HepG2 (cell line): ENCODE measurements around the gene ZNF26.

ENCODE experiments used
- ATF3 ChIP-seq: sonication (generic); formaldehyde crosslinking; IDR thresholded peaks from 2 replicates; pipeline ENCODE4 v1.4.0; 2020; ENCODE audit warnings: missing genetic modification reagents
- CREB3 ChIP-seq: sonication (generic); formaldehyde crosslinking; IDR thresholded peaks from 2 replicates; pipeline ENCODE4 v1.5.0; 2020; ENCODE audit warnings: missing genetic modification reagents
- EP300 ChIP-seq, 3 experiments: sonication (generic) in 1 of 3; formaldehyde crosslinking in 1 of 3; IDR thresholded peaks; 2 replicates each; pipeline versions ENCODE4 v1.5.1 to v1.6.1; 2011 to 2020; ENCODE audit warnings: low read depth in 2 of 3, low read length in 2 of 3, borderline replicate concordance in 1 of 3, improper control_type of control experiment in 1 of 3, mild to moderate bottlenecking in 1 of 3, missing genetic modification reagents in 1 of 3, moderate library complexity in 1 of 3
- EZH2 ChIP-seq: conservative IDR thresholded peaks from 2 replicates; pipeline ENCODE4 v1.6.1; 2012; ENCODE audit warnings: mild to moderate bottlenecking, low read depth, low read length, moderate library complexity
- HINFP ChIP-seq: sonication (generic); formaldehyde crosslinking; IDR thresholded peaks from 2 replicates; pipeline ENCODE4 v1.4.0; 2020; ENCODE audit warnings: low read depth, mild to moderate bottlenecking, missing genetic modification reagents
- MLLT10 ChIP-seq: sonication (generic); formaldehyde crosslinking; IDR thresholded peaks from 2 replicates; pipeline ENCODE4 v1.4.0; 2020; ENCODE audit warnings: missing genetic modification reagents
- MLX ChIP-seq: IDR thresholded peaks from 2 replicates; pipeline ENCODE4 v1.6.1; 2016
- MYNN ChIP-seq: sonication (generic); formaldehyde crosslinking; IDR thresholded peaks from 2 replicates; pipeline ENCODE4 v1.4.0; 2020; ENCODE audit warnings: mild to moderate bottlenecking, low read depth, missing genetic modification reagents
- NCOA1 ChIP-seq: sonication (generic); formaldehyde crosslinking; IDR thresholded peaks from 2 replicates; pipeline ENCODE4 v1.9.0; 2021; ENCODE audit warnings: missing genetic modification reagents
- NFRKB ChIP-seq: fragments of 450-650 bp; IDR thresholded peaks from 2 replicates; pipeline ENCODE4 v1.6.1; 2017
- SP1 ChIP-seq, 2 experiments: fragments of 450-650 bp in 1 of 2; sonication (generic) in 1 of 2; formaldehyde crosslinking in 1 of 2; IDR thresholded peaks; 2 replicates each; pipeline versions ENCODE4 v1.4.0 to v1.6.1; 2016 to 2020; ENCODE audit warnings: missing genetic modification reagents in 1 of 2
- TRAFD1 ChIP-seq: sonication (generic); formaldehyde crosslinking; IDR thresholded peaks from 2 replicates; pipeline ENCODE4 v1.5.1; 2020; ENCODE audit warnings: missing genetic modification reagents, mild to moderate bottlenecking, borderline replicate concordance
- YEATS4 ChIP-seq: sonication (generic); formaldehyde crosslinking; IDR thresholded peaks from 2 replicates; pipeline ENCODE4 v1.4.0; 2020; ENCODE audit warnings: missing genetic modification reagents, borderline replicate concordance
- ZNF704 ChIP-seq: sonication (generic); formaldehyde crosslinking; IDR thresholded peaks from 2 replicates; pipeline ENCODE4 v1.8.1; 2023; ENCODE audit warnings: mild to moderate bottlenecking, inconsistent platforms, moderate library complexity, missing genetic modification reagents, borderline replicate concordance

- no peak for TF ChIP-seq HINFP (CRISPR knock-in tag)
- no peak for TF ChIP-seq SP1 (IDR thresholded peaks at IDR 0.05)
- no peak for TF ChIP-seq SP1 (CRISPR knock-in tag; IDR thresholded peaks at IDR 0.05)
- no peak for TF ChIP-seq ZNF704
- TF ChIP-seq NFRKB = no peak
- TF ChIP-seq NCOA1 (CRISPR knock-in tag) = no peak
- no peak for TF ChIP-seq EP300 (IDR thresholded peaks at IDR 0.05; ENCODE audit: low read depth in 2 of 2, low read length in 2 of 2)
- no peak for TF ChIP-seq EP300 (CRISPR knock-in tag; IDR thresholded peaks at IDR 0.05; ENCODE audit: borderline replicate concordance)
- TF ChIP-seq ATF3 (CRISPR knock-in tag) = no peak
- TF ChIP-seq EZH2 = no peak
- TF ChIP-seq CREB3 (CRISPR knock-in tag) = no peak
- no peak for TF ChIP-seq MYNN
- TF ChIP-seq MLLT10 (CRISPR knock-in tag) = no peak
- TF ChIP-seq TRAFD1 (CRISPR knock-in tag) = no peak
- TF ChIP-seq MLX = no peak
- TF ChIP-seq YEATS4 (CRISPR knock-in tag) = no peak
Observed at GRCh38 chr12:132972374-132972773, 13.8 kb upstream of the ZNF26 start.
